Measurements from ENCODE around the gene TSPAN18.
"Not testable (repeated sequence)": the region's sequence is repeated elsewhere in the genome, so short reads cannot be mapped to it uniquely, and the experiment has no call there.

TSPAN18 gene

DNA sequence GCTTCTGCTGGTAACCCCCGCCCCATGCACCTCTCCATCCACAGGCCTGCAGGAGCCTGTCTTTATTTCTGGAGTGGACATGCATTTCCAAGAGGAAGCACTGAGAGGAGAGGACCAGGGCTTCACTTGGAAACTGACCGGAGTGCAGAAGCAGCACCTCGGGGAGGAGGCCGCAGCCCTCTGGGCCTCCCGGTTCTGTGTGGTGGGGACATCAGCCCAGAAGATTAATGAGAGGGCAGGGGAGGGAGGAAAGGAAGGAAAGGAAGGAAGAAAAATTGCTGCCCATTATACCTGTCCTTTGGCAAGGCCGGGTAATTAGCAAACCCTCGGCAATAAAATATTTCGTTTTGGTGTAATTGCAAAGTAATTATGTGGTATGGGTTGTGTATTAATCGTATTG, 126.9 kb downstream of the TSPAN18 start:
- no peak for DNase-seq

- no peak for DNase-seq
Observed at GRCh38 chr11:44854086-44854485, 127.3 kb downstream of the TSPAN18 start.

GRCh38 chr11:44854741-44855492, 128.2 kb downstream of the TSPAN18 start:
- no peak for DNase-seq

- no peak for DNase-seq
Observed at GRCh38 chr11:44855493-44855849, 128.7 kb downstream of the TSPAN18 start.

- DNase-seq, result no peak
Observed at GRCh38 chr11:44857490-44858090, 130.8 kb downstream of the TSPAN18 start.

GRCh38 chr11:44858796-44859527, 132.2 kb downstream of the TSPAN18 start:
- no peak for DNase-seq

DNA sequence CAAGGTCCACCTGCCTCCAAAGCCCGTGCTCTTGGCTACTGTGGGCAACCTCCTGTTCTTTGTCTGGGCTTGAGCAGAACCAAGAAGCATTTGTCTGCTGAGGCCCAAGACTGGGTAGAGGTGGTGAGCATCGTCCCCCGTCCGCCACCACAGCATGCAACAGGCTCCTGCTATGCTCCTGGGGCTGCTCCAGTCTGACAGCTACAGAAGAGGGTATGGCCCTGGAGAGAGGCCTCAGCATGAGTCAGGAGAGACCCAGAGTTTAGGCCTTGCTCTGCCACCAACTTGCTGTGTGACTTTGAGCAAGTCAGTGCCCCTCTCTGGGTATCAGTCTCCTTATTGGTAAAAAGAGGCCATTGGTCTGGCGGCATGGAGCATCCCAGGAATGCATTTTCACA, 132.8 kb downstream of the TSPAN18 start:
- no peak for DNase-seq

GRCh38 chr11:44860346-44860745, 133.6 kb downstream of the TSPAN18 start:
- no peak for DNase-seq

GRCh38 chr11:44861849-44862557, 135.2 kb downstream of the TSPAN18 start:
- DNase-seq, result peak; percentile 47

DNA sequence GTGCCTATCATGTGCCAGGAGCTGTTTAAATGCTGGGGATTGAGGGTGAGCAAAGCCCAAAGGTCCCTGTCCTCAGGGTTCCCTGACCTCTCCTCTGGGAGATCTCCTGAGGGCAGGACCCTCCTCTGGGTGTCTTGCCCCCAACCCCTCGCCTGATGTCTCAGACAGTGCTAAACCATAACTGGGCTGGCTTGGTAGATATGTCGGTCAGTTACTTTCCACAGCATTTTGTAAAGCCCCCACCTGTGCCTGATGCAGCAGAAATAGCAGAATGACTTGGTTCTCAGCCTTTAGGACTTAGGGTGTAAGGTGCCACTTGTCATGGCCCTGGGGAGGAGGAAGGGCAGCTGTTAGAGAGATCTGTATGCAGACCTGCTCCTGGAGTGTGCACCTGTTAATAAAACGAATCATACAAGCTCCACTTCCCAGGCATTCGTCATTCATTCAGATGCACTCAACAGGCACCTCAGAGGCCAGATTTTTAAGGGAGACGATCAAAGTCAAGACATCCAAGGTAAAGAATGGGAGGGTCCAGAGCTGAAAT, 135.9 kb downstream of the TSPAN18 start:
- DNase-seq, result no peak

DNA sequence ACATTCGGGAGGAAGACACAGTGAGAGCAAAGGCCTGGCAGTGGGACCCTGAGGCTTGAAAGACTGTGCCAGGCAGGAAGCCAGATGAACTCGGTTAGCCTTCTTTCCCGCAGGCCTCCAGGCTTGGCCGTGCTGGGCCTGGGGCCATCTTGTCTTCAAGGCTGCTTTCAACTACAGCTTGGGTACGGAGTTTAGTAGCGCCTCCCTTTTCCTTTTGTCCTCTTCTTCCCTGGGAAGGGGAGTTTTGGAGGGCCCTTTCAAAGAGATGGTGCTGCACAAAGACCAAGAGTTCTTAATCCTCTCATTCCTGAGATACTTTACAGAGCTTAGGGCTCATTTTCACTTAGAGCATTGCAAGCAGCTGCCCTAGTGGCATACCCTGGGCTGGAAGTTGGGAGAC, 136.5 kb downstream of the TSPAN18 start:
- DNase-seq, result no peak

DNA sequence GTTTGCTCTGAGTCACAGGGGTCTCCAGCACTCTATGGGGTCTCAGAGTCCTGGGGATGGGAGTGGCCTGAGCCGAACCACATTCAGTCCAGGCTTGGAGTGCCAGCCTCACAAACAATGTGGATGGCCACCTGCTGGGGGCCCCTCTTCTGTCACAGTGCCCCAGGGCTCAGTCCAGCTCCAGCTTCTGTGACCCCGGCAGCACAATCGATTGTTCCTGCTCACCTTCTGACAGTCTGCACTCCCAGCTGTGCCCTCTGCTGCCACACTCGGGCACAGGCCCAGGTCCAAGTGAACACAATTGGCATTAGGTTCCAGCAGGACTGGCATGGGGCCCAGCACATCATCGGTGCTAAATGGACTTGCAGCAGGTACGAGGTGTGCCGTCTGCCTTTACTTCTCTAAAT, 139.1 kb downstream of the TSPAN18 start:
- no peak for DNase-seq

GRCh38 chr11:44866286-44866685, 139.5 kb downstream of the TSPAN18 start:
- no peak for DNase-seq

GRCh38 chr11:44868021-44868420, 141.3 kb downstream of the TSPAN18 start:
- DNase-seq, result no peak

- DNase-seq, result no peak
Observed at GRCh38 chr11:44868455-44869421, 142.0 kb downstream of the TSPAN18 start.

DNA sequence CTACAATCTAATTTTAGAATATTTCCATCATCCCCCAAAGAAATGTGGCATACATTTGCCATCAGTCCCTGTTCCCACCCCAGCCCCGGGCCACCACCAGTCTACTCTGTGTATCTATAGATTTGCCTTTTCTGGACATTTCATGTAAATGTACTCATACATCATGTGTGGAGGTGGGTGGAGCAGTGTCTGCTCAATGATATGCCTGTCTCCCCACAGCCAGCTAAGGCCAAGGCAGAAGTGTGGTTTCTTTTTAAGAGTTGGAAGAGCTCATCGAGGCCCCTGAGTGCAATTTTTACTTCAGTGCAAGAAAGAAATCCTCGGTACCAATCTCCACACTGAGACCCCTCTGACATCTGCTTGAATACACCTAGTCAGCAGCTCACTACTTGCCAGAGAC, 143.4 kb downstream of the TSPAN18 start:
- DNase-seq, result no peak

DNA sequence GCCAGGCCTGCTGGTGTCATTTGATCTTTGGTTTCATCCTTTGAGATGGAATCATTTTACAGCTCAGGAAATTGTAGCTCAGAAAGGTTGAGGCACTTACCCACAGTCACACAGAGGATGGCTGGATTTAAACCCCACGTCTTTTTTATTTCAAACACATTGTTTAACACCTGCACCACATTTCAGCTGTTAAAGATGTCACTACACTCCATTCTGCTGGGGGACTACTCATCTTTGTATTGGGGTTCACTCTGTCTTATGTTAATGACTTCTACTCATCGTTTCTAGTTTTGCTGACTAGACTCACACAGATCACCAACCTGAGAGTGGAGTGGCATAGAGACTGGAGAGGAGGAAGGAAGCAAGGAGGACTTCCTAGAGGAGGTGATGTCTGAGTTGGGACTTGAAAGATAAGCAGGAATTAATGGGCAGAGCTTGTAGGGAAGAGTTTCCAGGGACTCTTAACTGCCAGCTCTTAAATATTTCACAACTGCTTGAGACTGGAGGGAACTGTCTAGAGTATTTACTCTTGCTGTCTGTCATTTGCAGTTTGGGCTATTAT, 143.9 kb downstream of the TSPAN18 start:
- no peak for DNase-seq

DNA sequence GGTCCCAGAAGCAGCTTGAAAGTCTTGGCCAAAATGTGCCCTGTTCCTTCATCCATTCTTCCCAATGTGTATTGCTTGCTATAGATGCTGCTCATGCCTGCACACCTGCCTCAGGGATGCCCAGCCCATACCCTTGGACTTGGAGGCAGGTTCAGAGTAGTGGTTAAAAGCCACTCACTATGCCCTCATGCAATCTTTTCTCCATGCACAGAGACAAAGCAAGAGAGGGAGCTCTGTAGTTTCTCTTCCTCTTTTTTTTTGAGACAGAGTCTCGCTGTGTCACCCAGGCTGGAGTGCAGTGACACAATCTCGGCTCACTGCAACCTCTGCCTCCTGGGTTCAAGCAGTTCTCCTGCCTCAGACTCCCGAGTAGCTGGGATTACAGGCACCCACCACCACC, 144.9 kb downstream of the TSPAN18 start:
- not testable (repeated sequence) for DNase-seq

GRCh38 chr11:44872556-44872955, 145.8 kb downstream of the TSPAN18 start:
- DNase-seq, result no peak

GRCh38 chr11:44873537-44873936, 146.8 kb downstream of the TSPAN18 start:
- no peak for DNase-seq

DNA sequence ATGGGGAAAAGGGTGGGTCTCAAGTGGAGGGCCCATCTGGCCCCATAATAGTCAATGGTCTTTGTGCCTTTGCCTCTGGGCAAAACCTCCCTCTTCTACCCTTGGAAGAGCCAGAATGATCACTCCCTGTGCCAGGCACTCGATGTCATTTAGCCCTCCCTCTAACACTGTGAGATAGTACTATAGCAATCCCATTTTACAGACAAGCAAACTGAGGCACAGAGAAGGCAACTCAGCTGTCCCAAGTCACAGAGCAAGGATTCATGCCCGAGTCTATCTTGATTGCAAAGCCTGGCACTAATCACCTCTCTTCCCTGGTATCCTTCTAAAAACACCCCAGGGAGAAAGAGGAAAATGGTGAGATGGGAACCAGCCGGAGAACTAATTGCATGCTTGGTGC, 147.5 kb downstream of the TSPAN18 start:
- DNase-seq, result no peak

GRCh38 chr11:44875037-44875436, 148.3 kb downstream of the TSPAN18 start:
- no peak for DNase-seq

Data from effector CD4-positive, alpha-beta T cell (primary cell).